AG04450 (cell line): ENCODE measurements around the gene FKBP8. TPM values are rescaled to one million over a fixed set of nuclear protein-coding genes. Genes with fewer than 3 reads are reported as not detected.

Experiments
- CTCF ChIA-PET: fragments of 300-600, 350-600 bp; formaldehyde crosslinking; extraction: SDS; loops from one replicate; lab custom pipeline; 2022; ENCODE audit warnings: antibody characterized with exemption, inconsistent platforms; lab: Charles Lee
- POLR2A ChIA-PET: fragments of 350-600 bp; formaldehyde crosslinking; extraction: SDS; loops from one replicate; lab custom pipeline; 2021; ENCODE audit warnings: antibody characterized with exemption, inconsistent platforms; lab: Yijun Ruan, JAX
- DNase-seq: peaks from one replicate; pipeline ENCODE4 v3.0.0-alpha.2; 2011; ENCODE audit warnings: low read depth, low spot score
- H3K27ac ChIP-seq: one replicate; pipeline ENCODE4 v1.5.1; 2012; ENCODE audit warnings: low read depth, low read length, control low read depth
- H3K27me3 ChIP-seq: one replicate; pipeline ENCODE4 v1.6.0; 2012; ENCODE audit warnings: low read length; ENCODE audit not compliant: control insufficient read depth, insufficient read depth
- H3K4me3 ChIP-seq: 2 replicates; pipeline ENCODE4 v1.5.1; 2011; ENCODE audit warnings: mild to moderate bottlenecking, low read depth, low read length, control low read depth
- H3K9me3 ChIP-seq: 2 replicates; pipeline ENCODE4 v1.5.1; 2012; ENCODE audit warnings: low read length; ENCODE audit not compliant: control insufficient read depth, insufficient read depth
- CTCF ChIP-seq: IDR thresholded peaks from 2 replicates; pipeline ENCODE4 v1.5.1; 2011; ENCODE audit warnings: low read depth, low read length, control low read depth, inconsistent platforms
- polyA plus RNA-seq: library from polyadenylated mRNA; depleted of rRNA; stranded (reverse); fragments of >200 nt; gene quantifications from 2 replicates; pipeline ENCODE4 v1.2.3, GENCODE V29; 2011; rRNA removed

Gene FKBP8
- polyA plus RNA-seq, 1 experiment = 123 TPM

- no peak for DNase-seq
- TF ChIP-seq CTCF = no peak
- no peaks in the 10 kb centered on the region for H3K9me3 ChIP-seq
- ChIA-PET POLR2A (no interaction called here), CTCF (interaction anchor here (1.0 kb wide), 1 partner anchor 10 kb away, joined by 3 read pairs; no protein-coding TSS in a partner anchor)
- H3K4me3 ChIP-seq = no peak overlapping the region
- no peak overlapping the region for H3K27ac ChIP-seq
- H3K27me3 ChIP-seq = no peaks in the 10 kb centered on the region
Observed at GRCh38 chr19:18487576-18488402, 55.6 kb downstream of the FKBP8 start.

- no peak overlapping the region for H3K4me3 ChIP-seq
- no peak for DNase-seq
- ChIA-PET POLR2A (interaction anchor here (1.3 kb wide), 1 partner anchor 27 kb away, joined by 3 read pairs; no protein-coding TSS in a partner anchor), CTCF (no interaction called here)
- no peaks in the 10 kb centered on the region for H3K9me3 ChIP-seq
- no peak for TF ChIP-seq CTCF
- H3K27ac ChIP-seq = no peak overlapping the region
- H3K27me3 ChIP-seq = no peaks in the 10 kb centered on the region
Observed at GRCh38 chr19:18486746-18487145, 56.6 kb downstream of the FKBP8 start.

GRCh38 chr19:18484992-18485391 lies 58.4 kb downstream of the FKBP8 start:
- Histone ChIP-seq H3K27ac (no peak overlapping the region), H3K4me3 (no peak overlapping the region), H3K27me3 (no peaks in the 10 kb centered on the region), H3K9me3 (no peaks in the 10 kb centered on the region)
- CTCF ChIA-PET = interaction anchor here (1.4 kb wide), 1 partner anchor 34 kb away, joined by 3 read pairs; no protein-coding TSS in a partner anchor
- DNase-seq = no peak
- no peak for TF ChIP-seq CTCF
- POLR2A ChIA-PET = interaction anchor here (0.6 kb wide), 1 partner anchor 87 kb away, joined by 3 read pairs; no protein-coding TSS in a partner anchor

GRCh38 chr19:18483119-18483890 lies 60.1 kb downstream of the FKBP8 start:
- no peak for DNase-seq
- H3K9me3 ChIP-seq = no peaks in the 10 kb centered on the region
- no peak for TF ChIP-seq CTCF
- no peaks in the 10 kb centered on the region for H3K27me3 ChIP-seq
- no peak overlapping the region for H3K4me3 ChIP-seq
- no peak overlapping the region for H3K27ac ChIP-seq
- ChIA-PET POLR2A (no interaction called here), CTCF (no interaction called here)

Other genes starting within 250 kb of the FKBP8 start
- 58.6 and 69.3 TPM in 2 replicates for gene LSM4, start 220.5 kb downstream of the FKBP8 start, polyA plus RNA-seq
- gene PGPEP1, start 203.0 kb downstream of the FKBP8 start, polyA plus RNA-seq = 22.0 and 29.1 TPM in 2 replicates
- 25.0 and 35.9 TPM in 2 replicates for gene GDF15, start 157.4 kb downstream of the FKBP8 start, polyA plus RNA-seq
- gene LRRC25, start 146.0 kb downstream of the FKBP8 start, polyA plus RNA-seq = 0.12 and 0.32 TPM in 2 replicates
- gene SSBP4, start 124.2 kb downstream of the FKBP8 start, polyA plus RNA-seq = 9.4 and 12.6 TPM in 2 replicates
- 13.3 and 19.2 TPM in 2 replicates for gene ISYNA1, start 105.4 kb downstream of the FKBP8 start, polyA plus RNA-seq
- gene ELL, start 21.5 kb downstream of the FKBP8 start, polyA plus RNA-seq = 2.7 and 4.1 TPM in 2 replicates
- gene KXD1, start 14.3 kb upstream of the FKBP8 start, polyA plus RNA-seq = 77.3 and 104 TPM in 2 replicates
- gene UBA52, start 28.3 kb upstream of the FKBP8 start, polyA plus RNA-seq = 1,723 and 2,315 TPM in 2 replicates
- gene REX1BD, start 45.2 kb upstream of the FKBP8 start, polyA plus RNA-seq = 17.6 TPM in 2 replicates
- gene CRLF1, start 63.2 kb upstream of the FKBP8 start, polyA plus RNA-seq = 2.6 and 2.9 TPM in 2 replicates
- gene TMEM59L, start 69.3 kb upstream of the FKBP8 start, polyA plus RNA-seq = 0.81 and 1.3 TPM in 2 replicates
- gene KLHL26, start 93.5 kb upstream of the FKBP8 start, polyA plus RNA-seq = 1.2 and 3.8 TPM in 2 replicates
- gene CRTC1, start 140.1 kb upstream of the FKBP8 start, polyA plus RNA-seq = 1.0 and 1.4 TPM in 2 replicates
- gene COMP, start 247.7 kb upstream of the FKBP8 start, polyA plus RNA-seq = 0.09 TPM in 2 replicates